VCaP (cell line): ENCODE results near the gene SPSB1.

Experiments used
- H3K27ac ChIP-seq: fragments of 450-650 bp; 2 replicates; pipeline ENCODE4 v1.5.1; 2017
- CTCF ChIP-seq: fragments of 450-650 bp; conservative IDR thresholded peaks from 2 replicates; pipeline ENCODE4 v1.5.1; 2017; ENCODE audit warnings: mild to moderate bottlenecking, moderate library complexity

SPSB1 gene

GRCh38 chr1:9319208-9319788, 26.6 kb downstream of the SPSB1 start:
- no peak overlapping the region for H3K27ac ChIP-seq
- TF ChIP-seq CTCF = no peak

GRCh38 chr1:9319789-9320519, 27.3 kb downstream of the SPSB1 start:
- no peak overlapping the region for H3K27ac ChIP-seq
- no peak for TF ChIP-seq CTCF

DNA sequence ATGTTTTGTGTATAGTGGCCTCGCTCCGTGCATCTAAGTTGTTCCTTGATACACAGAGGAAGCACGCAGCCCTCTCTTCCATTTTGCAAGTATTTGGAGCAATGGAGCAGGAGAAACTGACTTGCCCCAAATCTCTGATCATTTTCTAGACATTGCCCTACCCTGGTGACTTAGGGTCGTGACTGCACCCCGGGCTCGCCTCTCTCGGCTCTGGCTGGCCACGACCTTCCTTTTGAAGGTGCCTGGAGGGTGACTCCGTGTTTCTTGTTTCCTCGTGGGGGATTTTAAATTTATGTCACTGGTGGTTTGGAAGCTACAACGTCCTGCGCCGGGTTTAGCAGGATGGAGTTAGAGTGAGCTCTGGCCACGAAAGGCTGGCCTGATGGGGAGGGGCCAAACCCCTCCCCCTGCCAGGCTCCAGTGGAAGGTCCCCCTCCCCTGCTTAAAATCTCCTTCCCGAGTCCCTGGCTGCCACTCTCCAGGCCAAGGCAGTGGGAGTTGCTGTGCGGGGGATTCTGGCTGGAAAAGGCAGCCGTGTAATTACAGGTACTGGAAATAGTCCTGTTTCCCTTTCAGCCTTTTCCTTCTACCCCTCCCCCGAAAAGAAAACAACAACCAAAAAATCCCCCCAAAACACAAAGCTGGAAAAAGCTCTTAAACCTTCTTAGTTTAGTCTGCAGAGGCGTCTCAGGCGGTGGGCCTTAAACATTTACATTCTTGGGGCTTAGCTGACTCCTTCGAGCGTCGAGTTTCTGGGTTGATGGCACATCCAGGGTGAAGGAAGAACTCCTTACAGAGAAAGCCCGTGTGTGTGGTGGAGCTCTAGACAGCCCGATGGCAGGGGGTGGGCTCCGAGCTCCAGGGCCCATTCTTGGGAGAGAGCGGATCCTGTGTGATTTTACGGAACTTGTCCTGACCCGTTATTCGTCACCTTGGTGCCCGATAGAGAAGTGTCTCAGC, 28.1 kb downstream of the SPSB1 start:
- no peak for TF ChIP-seq CTCF
- H3K27ac ChIP-seq = no peak overlapping the region

DNA sequence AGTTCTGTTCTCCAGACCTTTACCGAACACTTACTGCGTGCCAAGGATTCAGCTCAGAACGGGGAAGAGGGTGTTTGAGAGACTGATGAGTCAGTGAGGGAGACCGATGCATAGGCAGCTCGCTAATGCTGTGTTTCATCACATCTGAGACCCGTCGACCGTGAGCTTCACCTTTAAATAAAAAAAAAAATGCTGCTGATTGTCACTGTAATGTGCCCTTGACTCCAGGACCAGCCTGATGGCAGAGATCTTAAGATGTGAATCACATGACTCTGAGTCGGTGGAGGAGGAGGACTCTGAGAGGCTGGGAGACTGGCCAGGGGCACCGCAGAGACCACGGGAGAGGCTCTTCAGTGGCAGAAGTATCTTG, 28.8 kb downstream of the SPSB1 start:
- no peak for TF ChIP-seq CTCF

GRCh38 chr1:9321986-9322660, 29.4 kb downstream of the SPSB1 start:
- TF ChIP-seq CTCF = no peak
- H3K27ac ChIP-seq = no peak overlapping the region

More for the DNA sequence above, 28.8 kb downstream of the SPSB1 start:
- H3K27ac ChIP-seq = no peak overlapping the region

- TF ChIP-seq CTCF = no peak
- H3K27ac ChIP-seq = no peak overlapping the region
Observed at GRCh38 chr1:9322661-9323244, 30.1 kb downstream of the SPSB1 start.
